ENCODE data around the gene LCE3B.

LCE3B gene

GRCh38 chr1:152582647-152583046, 31.0 kb upstream of the LCE3B start:
- in situ Hi-C loops (cut with MboI; ENCODE audit: low sequenced_read_pairs, unreplicated experiment): no loop called here
- no peak for DNase-seq (ENCODE audit: low spot score)

GRCh38 chr1:152585586-152585985, 28.0 kb upstream of the LCE3B start:
- TF ChIP-seq, protein P1, sequence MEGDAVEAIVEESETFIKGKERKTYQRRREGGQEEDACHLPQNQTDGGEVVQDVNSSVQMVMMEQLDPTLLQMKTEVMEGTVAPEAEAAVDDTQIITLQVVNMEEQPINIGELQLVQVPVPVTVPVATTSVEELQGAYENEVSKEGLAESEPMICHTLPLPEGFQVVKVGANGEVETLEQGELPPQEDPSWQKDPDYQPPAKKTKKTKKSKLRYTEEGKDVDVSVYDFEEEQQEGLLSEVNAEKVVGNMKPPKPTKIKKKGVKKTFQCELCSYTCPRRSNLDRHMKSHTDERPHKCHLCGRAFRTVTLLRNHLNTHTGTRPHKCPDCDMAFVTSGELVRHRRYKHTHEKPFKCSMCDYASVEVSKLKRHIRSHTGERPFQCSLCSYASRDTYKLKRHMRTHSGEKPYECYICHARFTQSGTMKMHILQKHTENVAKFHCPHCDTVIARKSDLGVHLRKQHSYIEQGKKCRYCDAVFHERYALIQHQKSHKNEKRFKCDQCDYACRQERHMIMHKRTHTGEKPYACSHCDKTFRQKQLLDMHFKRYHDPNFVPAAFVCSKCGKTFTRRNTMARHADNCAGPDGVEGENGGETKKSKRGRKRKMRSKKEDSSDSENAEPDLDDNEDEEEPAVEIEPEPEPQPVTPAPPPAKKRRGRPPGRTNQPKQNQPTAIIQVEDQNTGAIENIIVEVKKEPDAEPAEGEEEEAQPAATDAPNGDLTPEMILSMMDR (IDR thresholded peaks at IDR 0.05; ENCODE audit: borderline replicate concordance, control extremely low read depth, extremely low read depth, insufficient read depth, missing control alignments): no peak
- no peak for DNase-seq (ENCODE audit: low spot score)
- in situ Hi-C loops (cut with MboI; ENCODE audit: low sequenced_read_pairs, unreplicated experiment): no loop called here

More at GRCh38 chr1:152582647-152583046, 31.0 kb upstream of the LCE3B start:
- TF ChIP-seq, protein P1 (IDR thresholded peaks at IDR 0.05; ENCODE audit: borderline replicate concordance, control extremely low read depth, extremely low read depth, insufficient read depth, missing control alignments): no peak

GRCh38 chr1:152596986-152597385, 16.6 kb upstream of the LCE3B start:
- no peak for DNase-seq (ENCODE audit: low spot score)
- TF ChIP-seq, protein P1 (IDR thresholded peaks at IDR 0.05; ENCODE audit: borderline replicate concordance, control extremely low read depth, extremely low read depth, insufficient read depth, missing control alignments): no peak
- in situ Hi-C loops (cut with MboI; ENCODE audit: low sequenced_read_pairs, unreplicated experiment): no loop called here

- TF ChIP-seq, protein P1 (IDR thresholded peaks at IDR 0.05; ENCODE audit: borderline replicate concordance, control extremely low read depth, extremely low read depth, insufficient read depth, missing control alignments): no peak
- in situ Hi-C loops (cut with MboI; ENCODE audit: low sequenced_read_pairs, unreplicated experiment): no loop called here
- no peak for DNase-seq (ENCODE audit: low spot score)
Observed at GRCh38 chr1:152599934-152600333, 13.7 kb upstream of the LCE3B start, which contains the start of gene LCE3C. LCE3C (plus strand) TSS chr1:152600234; CDS start chr1:152600732, 498 bp downstream.

DNA sequence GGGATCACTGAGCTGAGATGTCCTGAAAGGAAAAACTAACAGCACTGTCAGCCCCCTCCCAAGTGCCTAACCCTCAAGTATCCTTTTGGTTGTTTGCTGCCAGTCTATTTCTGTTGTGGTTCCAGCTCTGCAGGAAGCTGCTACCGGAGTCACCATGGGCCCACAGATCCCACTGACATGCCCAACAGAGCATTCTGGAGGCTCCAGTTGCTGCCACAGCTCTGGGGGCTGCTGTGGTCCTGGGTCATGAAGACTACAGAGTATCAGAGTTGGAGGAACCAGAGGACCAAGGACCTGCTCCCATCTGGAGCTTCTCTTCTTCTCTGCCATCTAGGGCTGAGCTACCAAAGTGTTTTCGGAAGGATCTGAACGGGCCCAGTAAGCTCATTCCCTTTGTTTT, 8.4 kb downstream of the LCE3B start:
- in situ Hi-C loops (cut with MboI; ENCODE audit: low sequenced_read_pairs, unreplicated experiment): no loop called here
- no peak for DNase-seq (ENCODE audit: low spot score)

DNA sequence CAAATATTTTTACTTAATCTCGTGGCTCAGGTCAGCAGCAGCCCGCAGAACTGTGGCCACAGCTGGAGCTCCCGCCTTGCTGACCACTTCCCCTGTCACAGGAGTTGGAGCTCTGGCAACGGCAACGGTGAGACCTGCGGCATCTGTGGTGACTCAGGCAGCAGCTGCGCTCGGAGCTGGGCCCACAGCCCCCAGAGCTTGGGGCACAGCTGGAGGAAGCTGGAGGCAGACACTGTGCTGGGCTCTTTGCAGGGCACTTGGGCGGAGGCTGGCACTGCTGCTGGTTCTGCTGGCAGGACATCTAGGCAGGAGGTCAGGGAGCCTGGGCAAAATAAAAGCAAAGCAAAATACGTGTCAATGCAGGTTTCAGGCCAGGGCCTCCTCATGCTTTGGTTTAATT, 9.2 kb downstream of the LCE3B start, which contains the start of gene LCE3A:
Gene LCE3A, minus strand, starts transcription at position 301 of the 400 bp plus-strand sequence. Its CDS starts 0 bp downstream, at position 301.
- in situ Hi-C loops (cut with MboI; ENCODE audit: low sequenced_read_pairs, unreplicated experiment): no loop called here
- no peak for DNase-seq (ENCODE audit: low spot score)
- TF ChIP-seq, protein P1 (IDR thresholded peaks at IDR 0.05; ENCODE audit: borderline replicate concordance, control extremely low read depth, extremely low read depth, insufficient read depth, missing control alignments): no peak

More for the DNA sequence above, 8.4 kb downstream of the LCE3B start:
- TF ChIP-seq, protein P1 (IDR thresholded peaks at IDR 0.05; ENCODE audit: borderline replicate concordance, control extremely low read depth, extremely low read depth, insufficient read depth, missing control alignments): no peak
